Activated CD4-positive, alpha-beta T cell treated with anti-CD3 and anti-CD28 coated beads, Interleukin-2, amount 50 U/mL, for 16 hours (primary cell): ENCODE results near the gene FSD2.
"Not testable (repeated sequence)": the region's sequence is repeated elsewhere in the genome, so short reads cannot be mapped to it uniquely, and the experiment has no call there.

Experiments
- DNase-seq: peaks from one replicate; pipeline ENCODE4 v3.0.0-alpha.2; 2020

The FSD2 gene

DNA sequence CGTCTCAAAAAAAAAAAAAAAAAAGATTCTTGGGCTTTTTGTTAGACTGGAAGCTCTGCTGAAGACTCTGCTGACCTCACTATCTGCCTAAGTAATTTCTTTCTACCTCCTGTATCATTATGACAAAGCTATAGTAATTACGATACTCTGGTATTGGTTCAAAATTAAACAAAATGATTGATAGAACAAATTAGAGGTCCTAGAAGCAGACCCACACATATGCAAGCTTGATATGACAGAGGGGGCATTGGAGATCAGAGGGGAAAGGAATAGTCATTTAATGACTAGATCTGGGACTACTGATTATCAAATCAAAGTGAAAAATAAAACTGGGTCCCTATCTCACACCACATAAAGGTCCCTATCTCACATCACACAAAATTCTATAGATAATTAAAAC is 74.3 kb downstream of the FSD2 start:
- peak; percentile 34 for DNase-seq

DNA sequence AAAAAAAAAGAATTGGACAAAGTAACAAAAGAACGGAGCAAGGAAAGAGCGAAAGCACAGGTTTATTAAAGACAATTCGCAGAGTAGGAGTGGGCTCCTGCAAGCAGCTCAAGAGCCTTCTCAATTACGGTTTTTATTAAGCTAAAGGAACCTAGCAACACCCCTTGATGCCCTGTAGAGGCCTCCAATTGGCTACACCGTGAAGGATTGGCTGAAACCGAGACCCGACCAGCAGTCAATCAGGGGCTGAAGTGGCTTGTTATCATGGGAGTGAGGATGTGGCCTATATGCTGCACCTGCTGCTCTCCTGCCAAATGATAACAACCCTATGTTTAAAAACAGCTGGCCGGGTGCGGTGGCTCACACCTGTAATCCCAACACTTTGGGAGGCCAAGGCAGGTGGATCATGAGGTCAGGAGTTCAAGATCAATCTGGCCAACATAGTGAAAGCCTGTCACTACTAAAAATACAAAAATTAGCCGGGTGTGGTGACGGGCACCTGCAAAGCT is 75.8 kb downstream of the FSD2 start:
- no peak for DNase-seq

DNA sequence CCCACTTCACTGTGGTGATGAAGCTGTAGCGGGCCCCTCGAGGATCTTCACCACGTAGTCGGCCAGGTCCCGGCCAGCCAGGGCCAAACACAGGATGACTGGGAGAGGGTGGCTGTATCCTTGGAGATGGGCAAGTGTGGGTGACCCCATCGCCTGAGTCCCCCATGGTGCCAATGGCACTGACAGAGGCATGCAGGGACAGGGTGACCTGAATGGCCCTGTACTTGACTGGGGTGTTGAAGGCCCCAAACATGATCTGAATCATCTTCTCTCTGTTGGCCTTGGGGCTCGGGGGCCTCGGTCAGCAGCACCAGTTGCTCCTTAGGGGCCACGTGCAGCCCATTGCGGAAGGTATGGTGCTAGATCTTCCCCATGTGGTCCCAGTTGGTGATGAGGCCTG is 79.1 kb downstream of the FSD2 start:
- DNase-seq, result no peak

DNA sequence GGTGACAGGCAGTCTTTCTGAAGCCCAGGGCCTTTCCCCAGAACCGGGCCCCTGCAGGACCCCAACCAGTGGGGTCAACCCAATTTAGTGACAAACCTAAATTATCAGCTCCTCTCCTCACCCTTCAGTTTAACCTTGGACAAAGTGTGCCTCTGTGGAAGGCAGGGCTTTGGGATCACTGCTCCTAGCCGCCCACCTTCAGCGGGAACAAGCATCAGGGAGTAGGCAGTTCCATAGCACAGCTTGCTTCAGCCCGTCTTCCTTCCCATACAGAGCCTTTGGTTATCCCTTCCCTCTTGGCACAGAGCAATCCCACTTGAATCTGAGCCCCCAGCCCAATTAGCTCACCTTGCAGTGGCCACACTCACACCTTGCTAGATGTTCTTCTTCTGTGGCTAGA is 90.9 kb downstream of the FSD2 start:
- DNase-seq, result no peak

DNA sequence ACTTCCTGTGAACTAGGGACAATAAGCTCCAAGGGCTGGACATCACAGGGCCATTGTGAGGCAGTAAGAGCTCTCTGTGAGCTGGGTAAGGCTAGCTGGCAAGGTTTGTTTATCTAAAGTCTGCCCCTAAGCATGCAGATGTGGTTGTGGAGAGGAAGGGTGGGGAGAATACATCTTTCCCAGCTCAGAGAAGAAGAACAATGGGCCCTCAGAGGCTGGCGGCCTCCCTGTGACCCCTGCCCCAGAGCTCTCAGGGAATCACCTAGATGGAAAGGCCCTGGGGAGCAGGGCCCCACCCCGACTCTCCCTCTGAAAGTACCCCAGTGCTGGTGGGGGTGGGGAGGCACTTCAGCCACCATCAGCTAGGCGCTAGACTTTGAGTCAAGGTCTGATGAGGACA is 91.9 kb downstream of the FSD2 start:
- no peak for DNase-seq

DNA sequence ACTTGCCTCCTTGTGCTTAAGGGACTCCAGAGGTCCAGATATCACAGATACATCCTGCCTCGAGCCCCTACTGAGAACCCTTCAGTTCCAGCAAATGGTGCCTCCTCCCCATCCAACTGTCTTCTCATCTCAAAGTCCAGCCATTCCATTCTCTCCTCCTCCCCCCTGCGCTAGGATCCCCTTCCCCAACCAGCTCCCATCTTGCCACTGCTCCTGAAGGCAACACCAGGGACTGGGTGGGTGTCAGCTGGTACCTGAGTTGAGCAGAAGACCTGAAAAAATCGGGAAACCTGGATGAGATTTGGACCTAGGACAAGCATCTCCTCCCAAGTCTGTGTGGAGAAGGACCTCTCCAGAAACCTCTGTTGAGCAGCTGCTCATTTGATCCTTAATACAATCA is 93.8 kb downstream of the FSD2 start:
- DNase-seq, result no peak

DNA sequence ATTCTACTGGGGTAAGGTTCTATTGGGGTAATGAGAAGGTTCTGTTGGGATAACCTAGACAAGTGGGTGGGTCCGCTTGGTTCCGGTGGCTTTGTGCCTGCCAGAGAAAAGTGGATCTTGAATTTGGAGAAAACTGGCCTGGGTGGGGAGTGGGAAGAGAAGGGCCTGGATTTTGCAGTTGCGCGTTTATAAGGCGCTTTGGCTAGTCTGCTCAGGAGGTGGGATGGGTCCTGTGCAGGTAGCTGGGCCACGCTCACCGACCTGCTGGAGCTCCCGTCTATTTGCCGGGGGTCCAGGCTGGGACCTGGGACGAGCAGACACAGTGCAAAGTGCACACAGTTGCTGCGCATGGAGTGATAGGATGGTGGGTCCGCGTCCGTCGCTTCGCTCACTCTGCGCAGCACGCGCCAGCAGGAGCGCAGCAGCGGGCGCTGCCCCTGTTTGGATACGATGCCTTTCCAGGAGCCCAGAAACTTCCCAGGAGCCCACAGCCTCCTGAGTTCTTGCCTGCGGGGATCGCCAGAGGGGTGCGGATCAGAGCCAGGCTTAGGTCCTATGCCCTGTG is 94.9 kb downstream of the FSD2 start:
- no peak for DNase-seq

DNA sequence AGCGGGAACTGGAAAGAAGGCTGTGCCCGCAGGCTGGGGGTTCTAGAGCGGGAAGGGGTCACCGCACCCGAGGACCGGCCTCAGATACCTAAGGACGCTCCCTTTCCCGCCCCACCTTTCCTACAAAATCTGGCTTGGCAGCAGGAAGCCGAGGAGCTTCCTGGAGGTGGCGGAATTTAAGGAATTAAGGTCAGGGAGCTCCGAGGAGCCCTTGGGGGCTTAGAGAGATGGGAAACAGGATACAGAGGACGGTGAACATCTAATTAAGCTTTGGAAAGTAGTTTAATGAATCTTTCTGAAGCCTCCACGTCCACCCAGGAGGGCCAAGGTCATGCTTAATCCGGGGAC is 95.7 kb downstream of the FSD2 start:
- no peak for DNase-seq

DNA sequence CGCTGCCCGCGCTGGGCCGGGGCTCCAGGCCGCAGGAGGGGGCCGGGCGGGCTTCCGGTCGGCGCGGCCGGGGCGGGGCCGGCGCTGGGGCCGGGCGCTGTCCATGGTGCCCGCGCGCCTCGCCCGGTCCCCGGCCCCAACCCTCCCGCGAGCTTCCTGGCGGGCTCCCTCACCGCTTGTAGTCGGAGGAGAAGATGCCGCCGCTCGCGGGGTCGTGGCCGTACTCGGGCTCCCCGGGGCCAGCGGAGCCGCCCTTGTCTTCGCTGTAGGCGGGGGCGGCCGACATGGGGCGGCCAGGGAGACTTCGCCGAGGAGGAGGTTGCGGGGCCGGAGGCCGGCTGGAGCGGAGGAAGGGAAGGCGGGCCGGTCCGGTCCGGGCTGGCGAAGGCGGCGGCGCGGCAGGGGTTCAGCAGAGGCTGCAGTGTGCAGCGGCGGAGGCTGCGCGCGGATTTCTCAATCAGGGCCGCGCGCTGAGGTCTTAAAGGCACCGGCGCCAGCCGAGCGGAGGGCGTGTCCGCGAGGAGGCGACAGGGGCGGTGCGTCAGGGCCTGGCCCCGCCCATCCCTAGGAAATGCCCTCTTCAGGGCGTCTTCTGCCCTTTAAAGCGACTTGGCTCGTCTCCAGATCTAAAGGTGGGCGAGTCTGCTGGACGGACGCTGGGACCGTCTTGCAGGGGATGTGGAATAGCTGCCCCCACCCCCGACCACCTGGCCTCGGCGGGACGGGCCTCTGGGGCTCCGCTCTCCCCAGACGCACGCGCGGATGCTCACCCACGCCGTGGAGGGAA is 96.3 kb downstream of the FSD2 start, which contains the start of gene AP3B2:
Gene AP3B2, minus strand, starts transcription at position 455 of the 787 bp plus-strand sequence. Its CDS starts 169 bp downstream, at position 286.
- peak; percentile 75 for DNase-seq

DNA sequence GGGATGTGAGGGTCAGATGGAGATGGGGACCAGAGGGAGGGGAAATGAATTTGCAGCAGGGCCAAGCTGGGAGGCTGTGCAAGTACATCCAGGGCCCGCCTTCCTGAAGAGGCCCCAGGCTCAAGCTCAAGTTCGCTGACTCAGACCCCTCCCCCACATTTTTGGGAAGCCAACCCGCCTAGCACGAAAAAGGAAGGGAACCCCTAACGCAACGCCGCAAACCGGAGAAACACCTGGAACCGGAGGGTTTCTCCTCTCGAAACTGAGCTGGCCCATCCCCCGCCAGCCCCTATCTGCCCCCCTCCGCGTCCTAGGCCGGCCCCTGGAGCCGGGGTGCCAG is 96.8 kb downstream of the FSD2 start:
- DNase-seq, result no peak

DNA sequence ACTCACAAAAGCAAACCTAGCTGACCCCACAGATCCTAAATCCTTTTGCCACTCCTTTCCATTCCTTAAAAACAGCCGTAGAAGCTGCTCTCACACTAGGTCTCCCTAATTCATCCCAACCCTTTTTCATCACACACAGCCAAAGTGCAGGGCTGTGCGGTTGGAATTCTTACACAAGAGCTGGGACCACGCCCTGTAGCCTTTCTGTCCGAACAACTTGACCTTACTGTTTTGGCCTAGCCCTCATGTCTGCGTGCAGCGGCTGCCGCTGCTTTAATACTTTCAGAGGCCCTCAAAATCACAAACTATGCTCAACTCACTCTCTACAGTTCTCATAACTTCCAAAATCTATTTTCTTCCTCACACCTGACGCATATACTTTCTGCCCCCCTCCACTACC is 100.0 kb downstream of the FSD2 start:
- not testable (repeated sequence) for DNase-seq
